Prostate gland (tissue), 2 donors: ENCODE measurements around the gene ZNF184. TPM values are rescaled to one million over a fixed set of nuclear protein-coding genes. Genes with fewer than 3 reads are reported as not detected.

ENCODE experiments used
- DNase-seq: peaks from one replicate; pipeline ENCODE4 v3.0.0-alpha.2; 2019; ENCODE audit warnings: low spot score
- H3K27ac ChIP-seq, 2 donors: fragments of 200-600 bp; sonication (generic); 2 replicates each; pipeline ENCODE4 v1.5.1; 2017 to 2019
- H3K27me3 ChIP-seq: fragments of 200-600 bp; sonication (generic); replicated peaks from 2 replicates; pipeline ENCODE4 v1.5.1; 2019; ENCODE audit not compliant: insufficient read depth
- H3K36me3 ChIP-seq, 2 donors: fragments of 200-600 bp; sonication (generic); 1 replicate in 1 of 2; 2 replicates in 1 of 2; pipeline versions ENCODE4 v1.5.1 to v1.8.1; 2017 to 2019
- H3K4me1 ChIP-seq: fragments of 200-600 bp; sonication (generic); replicated peaks from 2 replicates; pipeline ENCODE4 v1.5.1; 2019
- H3K4me3 ChIP-seq, 2 donors: fragments of 200-600 bp; sonication (generic); 2 replicates each; pipeline ENCODE4 v1.5.1; 2017 to 2019
- H3K9me3 ChIP-seq: fragments of 200-600 bp; sonication (generic); 2 replicates; pipeline ENCODE4 v1.5.1; 2017
- POLR2A ChIP-seq: fragments of 450-650 bp; IDR thresholded peaks from one replicate; pipeline ENCODE4 v1.6.1; 2016; ENCODE audit warnings: antibody characterized with exemption, mild to moderate bottlenecking
- POLR2AphosphoS5 ChIP-seq: sonication (generic); formaldehyde crosslinking; IDR thresholded peaks from one replicate; pipeline ENCODE4 v1.6.1; 2017; ENCODE audit warnings: antibody characterized with exemption
- WGBS: methylation state at CpG from one replicate; pipeline ENCODE4 v1.1.5; 2018; 5-methylcytosine and 5-hydroxymethylcytosine counted together
- intact Hi-C: fragments of 100-400 bp; cut with DNase I; formaldehyde crosslinking; loops from one replicate; pipeline ENCODE4 v1.14.2; 2022
- total RNA-seq, 2 donors: library from RNA; depleted of rRNA; stranded (reverse); fragments of >200 nt; gene quantifications; one replicate each; pipeline ENCODE4 v1.1.0, GENCODE V29; 2016
- TF ChIP-seq, protein P1 (sequence below), 4 experiments: fragments of 200-600 bp in 2 of 4; fragments of 450-650 bp in 2 of 4; sonication (generic) in 2 of 4; IDR thresholded peaks; 1 replicate in 3 of 4; 2 replicates in 1 of 4; pipeline ENCODE4 v1.5.1; 2016 to 2019; ENCODE audit warnings: antibody characterized with exemption in 4 of 4, mild to moderate bottlenecking in 2 of 4, moderate library complexity in 2 of 4

ZNF184 gene
- total RNA-seq, 2 donors from 2014 or later = 6.2 to 8.2 TPM

DNA sequence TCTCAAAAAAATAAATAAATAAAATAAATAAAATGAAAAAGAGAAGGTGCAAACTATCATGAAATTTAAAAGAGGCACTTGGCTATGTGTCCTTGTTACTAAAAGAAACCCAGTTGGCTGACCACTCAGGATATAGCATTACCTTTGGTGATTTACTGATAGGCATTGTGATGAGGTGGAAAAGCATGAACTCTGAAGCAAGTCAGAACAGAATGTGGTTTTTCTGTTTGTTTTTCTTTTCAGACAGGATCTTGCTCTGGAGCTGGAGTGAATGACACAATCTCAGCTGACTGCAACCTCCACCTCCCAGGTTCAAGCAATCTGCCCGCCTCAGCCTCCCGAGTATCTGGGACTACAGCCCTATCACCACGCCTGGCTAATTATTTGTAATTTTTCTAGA lies 31.9 kb downstream of the ZNF184 start:
- no peak overlapping the region for H3K27ac ChIP-seq
- WGBS = 79% methylated on average over 3 of the region's 3 CpGs
- intact Hi-C loops = no loop called here
- no peaks in the 10 kb centered on the region for H3K4me1 ChIP-seq
- no peaks in the 10 kb centered on the region for H3K36me3 ChIP-seq
- no peak overlapping the region for H3K4me3 ChIP-seq
- DNase-seq = no peak
- no peaks in the 10 kb centered on the region for H3K9me3 ChIP-seq
- no peaks in the 10 kb centered on the region for H3K27me3 ChIP-seq
- no peak for TF ChIP-seq POLR2A
- no peak for TF ChIP-seq POLR2AphosphoS5
- TF ChIP-seq, protein P1, sequence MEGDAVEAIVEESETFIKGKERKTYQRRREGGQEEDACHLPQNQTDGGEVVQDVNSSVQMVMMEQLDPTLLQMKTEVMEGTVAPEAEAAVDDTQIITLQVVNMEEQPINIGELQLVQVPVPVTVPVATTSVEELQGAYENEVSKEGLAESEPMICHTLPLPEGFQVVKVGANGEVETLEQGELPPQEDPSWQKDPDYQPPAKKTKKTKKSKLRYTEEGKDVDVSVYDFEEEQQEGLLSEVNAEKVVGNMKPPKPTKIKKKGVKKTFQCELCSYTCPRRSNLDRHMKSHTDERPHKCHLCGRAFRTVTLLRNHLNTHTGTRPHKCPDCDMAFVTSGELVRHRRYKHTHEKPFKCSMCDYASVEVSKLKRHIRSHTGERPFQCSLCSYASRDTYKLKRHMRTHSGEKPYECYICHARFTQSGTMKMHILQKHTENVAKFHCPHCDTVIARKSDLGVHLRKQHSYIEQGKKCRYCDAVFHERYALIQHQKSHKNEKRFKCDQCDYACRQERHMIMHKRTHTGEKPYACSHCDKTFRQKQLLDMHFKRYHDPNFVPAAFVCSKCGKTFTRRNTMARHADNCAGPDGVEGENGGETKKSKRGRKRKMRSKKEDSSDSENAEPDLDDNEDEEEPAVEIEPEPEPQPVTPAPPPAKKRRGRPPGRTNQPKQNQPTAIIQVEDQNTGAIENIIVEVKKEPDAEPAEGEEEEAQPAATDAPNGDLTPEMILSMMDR (IDR thresholded peaks at IDR 0.05) = no peak

DNA sequence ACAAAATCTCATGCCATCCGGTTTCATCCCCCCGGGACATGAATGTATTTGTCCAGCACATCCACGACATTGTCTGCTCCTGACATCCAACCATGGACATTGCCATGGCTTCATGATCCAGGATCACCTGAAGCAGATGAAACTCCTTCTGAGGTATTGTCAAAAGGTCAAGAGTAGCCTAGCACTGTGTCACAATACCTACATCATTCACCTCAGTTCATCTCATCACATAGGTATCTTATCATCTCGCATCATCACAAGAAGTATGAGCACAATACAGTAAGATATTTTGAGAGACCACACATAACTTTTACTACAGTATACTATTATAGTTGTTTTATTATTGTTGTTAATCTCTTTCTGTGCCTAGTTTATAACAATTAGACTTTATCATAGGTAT lies 33.5 kb downstream of the ZNF184 start:
- 96% methylated on average over 4 of the region's 4 CpGs for WGBS

DNA sequence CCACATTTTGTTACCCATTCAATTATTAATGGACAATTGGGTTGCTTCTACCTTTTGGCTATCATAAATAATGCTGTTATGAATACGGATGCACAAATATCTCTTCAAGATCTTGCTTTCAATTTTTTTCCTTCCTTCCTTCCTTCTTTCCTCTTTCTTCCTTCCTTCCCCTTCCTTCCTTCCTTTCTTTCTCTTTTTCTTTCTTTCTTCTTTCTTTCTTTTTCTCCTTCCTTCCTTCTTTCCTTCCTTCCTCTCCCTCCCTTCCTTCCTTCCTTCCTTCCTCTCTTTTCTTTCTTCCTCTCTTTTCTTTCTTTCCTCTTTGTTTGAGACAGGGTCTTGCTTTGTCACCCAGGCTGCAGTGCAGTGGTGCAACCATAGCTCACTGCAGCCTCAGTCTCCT lies 39.2 kb downstream of the ZNF184 start:
- Histone ChIP-seq H3K4me3 (no peak overlapping the region), H3K27ac (no peak overlapping the region), H3K27me3 (no peaks in the 10 kb centered on the region), H3K36me3 (no peaks in the 10 kb centered on the region), H3K9me3 (no peaks in the 10 kb centered on the region), H3K4me1 (no peaks in the 10 kb centered on the region)
- no peak for DNase-seq
- no peak for TF ChIP-seq POLR2AphosphoS5
- TF ChIP-seq, protein P1 (IDR thresholded peaks at IDR 0.05) = no peak
- no peak for TF ChIP-seq POLR2A
- 97% methylated on average over 1 of the region's 1 CpG for WGBS
- intact Hi-C loops = no loop called here

More for the DNA sequence above, 33.5 kb downstream of the ZNF184 start:
- DNase-seq = no peak
- TF ChIP-seq POLR2A = no peak
- TF ChIP-seq, protein P1 (IDR thresholded peaks at IDR 0.05) = no peak
- TF ChIP-seq POLR2AphosphoS5 = no peak
- intact Hi-C loops = no loop called here
- no peaks in the 10 kb centered on the region for H3K27me3 ChIP-seq
- no peak overlapping the region for H3K4me3 ChIP-seq
- H3K9me3 ChIP-seq = no peaks in the 10 kb centered on the region
- no peaks in the 10 kb centered on the region for H3K4me1 ChIP-seq
- no peak overlapping the region for H3K27ac ChIP-seq
- H3K36me3 ChIP-seq = no peaks in the 10 kb centered on the region

DNA sequence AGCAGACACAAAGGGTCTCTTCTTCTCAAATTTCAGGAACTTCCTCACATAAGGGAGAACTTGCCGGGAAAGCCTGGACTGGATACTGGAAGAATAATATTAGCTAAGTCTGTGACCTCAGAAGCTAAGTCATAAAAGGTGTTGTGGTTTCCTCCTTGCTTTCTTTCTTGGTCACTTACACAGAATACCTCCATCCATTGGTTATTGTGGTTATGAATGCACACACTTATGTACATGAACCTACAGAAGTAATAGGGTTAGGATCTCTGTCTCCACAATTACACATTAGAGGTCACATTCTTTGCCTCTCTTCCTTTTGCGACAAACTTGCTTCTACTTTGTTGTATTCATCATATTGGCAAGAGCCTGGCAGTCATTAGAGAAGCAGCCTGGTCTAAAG lies 43.9 kb downstream of the ZNF184 start:
- Histone ChIP-seq H3K9me3 (no peaks in the 10 kb centered on the region), H3K27me3 (no peaks in the 10 kb centered on the region), H3K4me3 (no peak overlapping the region), H3K27ac (no peak overlapping the region), H3K4me1 (no peaks in the 10 kb centered on the region), H3K36me3 (no peaks in the 10 kb centered on the region)
- TF ChIP-seq, protein P1 (IDR thresholded peaks at IDR 0.05) = no peak
- TF ChIP-seq POLR2A (no peak), POLR2AphosphoS5 (no peak)
- WGBS = 76% methylated on average over 2 of the region's 2 CpGs
- intact Hi-C loops = no loop called here
- no peak for DNase-seq

DNA sequence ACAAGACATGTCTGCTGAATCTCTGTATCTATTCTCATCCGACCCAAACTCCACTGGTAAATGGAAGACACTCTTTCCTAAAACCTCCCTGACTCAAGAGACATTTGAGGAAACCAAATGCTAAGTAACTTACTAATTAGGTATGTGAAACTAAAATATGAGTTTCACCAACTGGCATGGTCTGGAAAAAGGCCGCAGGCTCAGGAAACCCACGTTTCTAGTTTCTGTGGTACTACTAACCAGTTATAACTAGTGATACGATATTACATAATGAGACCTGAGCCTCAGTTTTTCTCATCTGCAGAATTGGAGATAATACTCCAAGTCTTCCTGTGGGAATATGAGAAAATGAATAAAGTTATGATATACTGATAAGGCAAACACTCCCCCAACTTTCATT lies 44.4 kb downstream of the ZNF184 start:
- TF ChIP-seq POLR2A (no peak), POLR2AphosphoS5 (no peak)
- TF ChIP-seq, protein P1 (IDR thresholded peaks at IDR 0.05) = no peak
- Histone ChIP-seq H3K4me3 (no peak overlapping the region), H3K27ac (no peak overlapping the region), H3K4me1 (no peaks in the 10 kb centered on the region), H3K36me3 (no peaks in the 10 kb centered on the region), H3K9me3 (no peaks in the 10 kb centered on the region), H3K27me3 (no peaks in the 10 kb centered on the region)
- intact Hi-C loops = no loop called here
- WGBS = 85% methylated on average over 4 of the region's 4 CpGs
- no peak for DNase-seq
